GM21786 (cell line): Measurements from ENCODE around the gene ALCAM.

Experiments used
- ATAC-seq: cut with Tn5 transposase; IDR thresholded peaks from one replicate; pipeline ENCODE4 v1.9.1; 2021; ENCODE audit not compliant: unreplicated experiment

Gene ALCAM

DNA sequence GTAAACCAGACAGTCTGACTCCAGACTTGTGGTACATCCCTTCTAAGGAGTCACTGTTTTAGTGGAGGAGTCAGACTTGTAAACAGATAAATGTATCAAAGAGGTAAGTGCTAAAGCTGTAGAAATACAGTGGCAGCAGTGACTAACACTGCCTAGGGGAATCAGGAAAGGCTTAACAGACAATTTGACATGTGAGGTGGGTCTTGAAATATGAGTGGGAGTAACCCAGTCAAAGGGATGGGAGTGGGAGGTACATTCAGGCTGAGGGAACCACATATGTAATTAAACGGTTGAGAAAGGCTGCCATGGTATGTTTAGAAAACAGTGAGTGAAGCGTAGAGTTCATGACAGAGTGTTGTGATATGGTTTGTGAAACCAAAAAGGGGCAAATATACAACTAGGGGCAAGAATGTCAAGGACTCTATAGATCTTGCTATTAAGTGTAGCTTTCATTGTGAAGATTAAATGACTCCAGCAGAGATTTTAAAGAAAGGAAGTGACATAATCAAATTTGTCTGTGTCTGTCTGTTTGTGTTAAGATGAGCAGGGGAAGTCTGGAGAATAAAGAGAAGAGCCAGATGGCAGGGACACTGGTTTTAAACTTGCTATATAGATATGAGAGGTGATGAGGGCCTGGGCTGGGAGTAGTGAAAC lies 11.2 kb upstream of the ALCAM start:
- ATAC-seq: no peak

DNA sequence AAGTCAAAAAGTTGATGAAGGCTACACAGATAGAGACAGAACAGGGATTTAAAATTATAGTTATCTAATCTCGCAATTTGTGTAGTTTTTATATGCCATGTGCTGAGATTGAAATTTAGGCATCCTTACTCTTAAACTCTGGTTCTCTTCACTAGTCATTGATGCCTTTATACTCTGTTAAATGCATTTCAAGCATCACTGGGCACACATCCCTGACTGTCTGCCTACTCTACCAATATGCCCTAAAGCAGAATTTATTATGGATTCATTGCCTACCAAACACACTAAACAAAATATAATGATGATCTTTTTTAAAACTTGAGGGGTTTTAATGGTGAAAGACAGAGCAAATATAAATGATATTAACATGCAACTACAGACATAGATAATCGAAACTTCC lies 10.3 kb upstream of the ALCAM start:
- ATAC-seq: no peak

DNA sequence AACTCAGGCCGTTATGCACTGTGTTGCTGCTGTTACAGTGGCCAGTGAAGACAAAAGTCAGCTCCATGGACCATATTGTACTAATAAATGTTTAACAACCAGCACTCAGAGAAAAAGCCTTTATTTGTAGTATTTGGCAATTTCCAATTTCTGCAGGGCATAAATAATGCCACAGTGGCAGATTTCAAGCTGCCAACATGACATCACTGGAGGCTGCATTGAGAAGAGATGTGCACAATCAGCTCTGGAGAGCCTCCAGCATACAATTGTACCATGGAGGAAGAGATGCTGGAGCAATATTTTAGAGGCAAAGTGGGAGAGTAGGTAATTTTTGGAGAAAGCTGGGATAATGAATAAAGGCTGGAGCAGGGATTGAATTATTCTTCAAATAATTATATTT lies 9.7 kb upstream of the ALCAM start:
- ATAC-seq: no peak

DNA sequence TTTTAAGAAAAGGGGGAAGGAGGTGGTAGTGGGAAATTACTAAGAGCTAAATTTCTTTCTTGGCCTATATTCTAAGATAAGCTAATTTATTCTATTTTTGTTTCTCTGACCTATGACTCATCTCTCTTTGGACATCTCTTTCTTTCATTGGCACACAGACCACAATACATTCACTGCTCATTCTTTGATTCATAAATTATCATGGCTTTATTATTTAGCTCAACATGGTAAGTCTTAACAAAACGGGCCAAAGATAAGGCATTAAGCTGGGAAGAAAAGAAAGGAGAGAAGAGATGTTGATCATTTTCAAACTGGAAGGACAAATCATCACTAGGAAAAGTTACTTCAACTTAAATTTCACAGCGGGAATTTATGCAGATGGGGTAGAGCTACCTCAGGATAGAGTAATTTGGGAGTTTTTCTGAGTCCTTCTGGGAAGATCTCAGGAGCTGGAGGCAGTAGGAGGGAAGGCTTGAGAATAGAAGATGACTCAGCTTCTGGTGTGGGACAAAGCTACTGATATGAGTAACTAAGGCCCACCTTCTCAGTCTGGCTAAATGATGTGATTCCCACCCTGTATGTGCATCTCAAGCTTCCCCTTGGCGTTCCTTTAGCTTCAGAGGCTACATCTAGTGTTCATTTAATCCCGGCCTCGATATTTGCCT lies 7.5 kb upstream of the ALCAM start:
- no peak for ATAC-seq

DNA sequence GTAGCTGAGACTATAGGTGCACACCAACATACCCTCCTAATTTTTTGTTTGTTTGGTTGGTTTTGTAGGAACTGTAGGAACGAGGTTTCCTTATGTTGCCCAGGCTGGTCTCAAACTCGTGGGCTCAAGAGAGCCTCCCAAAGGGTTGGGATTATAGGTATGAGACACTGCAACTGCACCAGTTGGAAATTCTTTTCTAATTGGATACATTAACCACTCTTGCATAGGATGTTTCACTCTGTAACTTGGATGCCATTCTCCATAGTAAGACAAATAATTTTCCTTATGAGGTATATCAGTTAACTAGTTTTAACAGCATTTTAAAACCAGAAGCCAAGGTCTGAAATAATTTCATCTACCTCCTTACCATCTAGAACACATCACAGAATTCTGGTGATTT lies 6.7 kb upstream of the ALCAM start:
- no peak for ATAC-seq

DNA sequence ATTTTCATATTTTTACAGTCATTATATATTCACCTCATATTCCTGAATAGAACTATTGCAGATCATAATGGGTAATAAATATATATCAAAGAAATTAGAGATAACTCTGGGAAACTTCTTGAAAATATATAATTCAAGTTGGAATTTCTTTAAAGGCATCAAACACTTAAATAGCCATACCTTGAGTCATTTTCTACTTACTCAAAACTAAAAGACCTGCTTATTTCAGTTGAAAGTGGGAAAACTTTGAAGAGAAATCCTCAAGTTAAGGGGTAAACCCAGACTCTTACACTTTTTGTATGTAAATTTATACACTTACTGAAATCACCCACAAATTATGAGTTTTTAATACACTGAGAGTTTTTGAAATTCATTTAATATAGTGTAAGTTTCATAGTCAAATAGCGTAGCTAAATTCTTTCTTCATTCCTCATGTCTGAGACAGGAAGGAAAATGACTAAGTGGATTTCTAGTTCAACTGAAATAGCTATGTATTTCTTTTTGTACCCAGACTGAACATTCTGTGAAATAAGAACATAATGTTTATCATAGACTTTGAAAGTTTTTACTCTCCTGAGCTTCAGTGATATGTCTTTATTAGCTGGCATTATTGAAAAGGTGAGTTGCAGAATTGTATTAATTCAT lies 4.6 kb upstream of the ALCAM start:
- no peak for ATAC-seq

DNA sequence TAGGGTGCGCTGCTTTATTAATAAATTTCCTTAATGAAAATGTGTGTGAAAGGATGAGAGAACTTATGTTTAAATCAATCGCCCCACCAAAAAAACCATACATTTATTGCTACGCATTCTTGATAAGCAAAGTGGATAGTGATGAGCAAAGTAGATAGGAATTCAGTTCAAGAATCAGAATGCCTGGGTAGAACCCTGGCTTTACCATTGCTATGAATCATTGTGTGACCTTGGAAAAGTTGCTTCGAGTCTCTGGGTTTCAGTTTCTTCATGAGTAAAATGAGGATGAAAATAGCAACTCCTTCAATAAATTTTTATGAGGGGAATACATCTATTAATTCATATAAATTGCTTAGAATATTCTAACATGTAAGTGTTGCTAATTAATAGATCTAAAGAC lies 2.6 kb upstream of the ALCAM start:
- ATAC-seq: no peak

DNA sequence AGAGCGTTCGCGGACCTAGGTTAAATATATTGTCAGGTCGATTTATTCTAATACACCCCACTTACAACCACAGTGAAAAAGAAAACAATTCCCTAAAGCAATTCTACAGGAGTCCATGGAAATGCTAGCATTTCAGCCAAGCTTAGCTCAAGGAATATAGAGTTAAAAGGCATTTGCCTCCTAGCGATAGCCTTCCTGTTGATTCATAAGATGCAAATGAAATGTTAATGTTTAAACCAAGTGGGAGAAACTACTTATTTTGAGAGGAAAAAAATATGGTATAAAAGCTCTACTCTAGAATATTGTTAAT lies 1.7 kb upstream of the ALCAM start:
- no peak for ATAC-seq

DNA sequence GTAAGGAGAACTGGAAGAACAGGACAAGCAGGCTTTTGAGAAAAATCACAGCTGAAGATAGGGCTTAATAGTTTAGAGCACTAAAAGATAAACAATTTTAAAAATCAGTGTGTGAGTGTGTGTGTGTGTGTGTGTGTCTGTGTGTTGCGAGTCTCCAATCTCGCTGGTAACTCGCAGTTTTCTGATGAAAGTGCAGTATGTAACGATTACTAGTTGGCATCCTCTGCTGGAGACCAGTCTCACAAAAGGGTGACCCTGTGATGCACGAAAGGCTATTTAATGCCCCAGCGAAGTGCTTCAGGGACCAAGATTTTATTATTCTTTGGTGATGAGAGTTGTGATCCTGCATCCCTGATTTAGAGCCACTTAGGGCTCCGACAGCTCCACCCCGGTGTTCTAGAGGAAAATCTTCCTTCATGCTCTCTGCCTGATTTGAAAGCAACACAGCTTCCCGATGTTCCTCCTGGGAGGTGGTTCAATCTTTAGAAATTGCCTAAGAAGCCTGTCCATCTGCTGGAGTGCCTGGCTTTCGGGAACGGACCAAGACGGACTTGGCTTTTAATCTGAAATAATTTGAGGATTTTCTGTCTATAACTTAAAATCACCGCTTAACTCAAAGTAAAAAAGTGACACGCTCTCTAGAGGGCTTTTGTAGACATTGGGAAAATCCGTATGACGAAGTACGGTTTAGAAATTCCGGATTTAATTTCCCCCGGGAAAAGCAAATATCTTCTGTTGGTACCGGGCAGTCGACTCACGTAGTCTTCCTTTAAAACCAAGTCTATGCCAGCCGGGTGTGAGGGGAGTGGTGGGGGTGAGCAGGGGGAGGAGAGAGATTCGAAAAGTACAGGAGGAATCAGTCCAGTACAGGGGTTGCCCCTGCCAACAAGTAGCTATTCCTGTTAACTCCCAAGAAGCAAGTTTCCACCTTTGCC lies 1.1 kb upstream of the ALCAM start:
- no peak for ATAC-seq

DNA sequence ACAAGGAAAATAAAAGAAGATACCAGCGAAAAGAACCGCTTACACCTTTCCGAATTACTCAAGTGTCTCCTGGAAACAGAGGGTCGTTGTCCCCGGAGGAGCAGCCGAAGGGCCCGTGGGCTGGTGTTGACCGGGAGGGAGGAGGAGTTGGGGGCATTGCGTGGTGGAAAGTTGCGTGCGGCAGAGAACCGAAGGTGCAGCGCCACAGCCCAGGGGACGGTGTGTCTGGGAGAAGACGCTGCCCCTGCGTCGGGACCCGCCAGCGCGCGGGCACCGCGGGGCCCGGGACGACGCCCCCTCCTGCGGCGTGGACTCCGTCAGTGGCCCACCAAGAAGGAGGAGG lies 325 bp downstream of the ALCAM start:
- no peak for ATAC-seq

DNA sequence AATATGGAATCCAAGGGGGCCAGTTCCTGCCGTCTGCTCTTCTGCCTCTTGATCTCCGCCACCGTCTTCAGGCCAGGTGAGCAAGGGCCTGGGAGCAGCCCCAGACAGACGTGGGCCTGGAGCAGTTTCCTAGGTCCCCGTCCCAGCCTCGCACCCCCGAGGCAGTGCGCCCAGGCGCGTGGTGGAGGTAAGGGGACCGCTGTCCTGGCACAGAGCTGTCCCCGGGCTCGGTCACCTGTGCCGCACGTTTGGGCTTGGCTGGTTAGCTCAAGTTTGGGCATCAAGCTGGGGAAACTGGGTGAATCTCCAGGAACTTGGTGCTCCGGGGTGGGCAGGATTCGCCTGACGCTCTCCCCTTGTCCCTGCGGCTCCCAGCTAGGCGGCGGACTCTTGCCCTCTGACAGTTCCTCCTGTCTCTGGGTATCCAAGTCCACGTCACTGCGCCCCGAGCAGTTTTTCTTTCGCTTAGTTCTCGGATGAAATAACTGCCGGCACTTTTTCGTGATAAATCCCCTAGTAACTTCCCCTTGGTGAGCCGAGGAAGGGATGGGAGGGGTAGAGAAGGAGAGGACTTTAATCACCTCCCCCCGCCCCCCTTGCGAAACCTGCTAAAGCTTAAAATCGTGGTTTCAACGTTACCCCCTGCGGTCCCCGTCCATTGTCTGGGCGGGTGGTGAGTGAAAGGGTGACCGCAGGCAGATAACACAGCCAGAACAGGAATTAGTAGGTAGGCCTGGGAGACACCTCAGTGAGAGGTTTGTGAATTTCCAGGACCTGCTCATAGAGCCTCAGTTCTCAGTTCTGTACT lies 901 bp downstream of the ALCAM start:
- ATAC-seq: peak; percentile 24

DNA sequence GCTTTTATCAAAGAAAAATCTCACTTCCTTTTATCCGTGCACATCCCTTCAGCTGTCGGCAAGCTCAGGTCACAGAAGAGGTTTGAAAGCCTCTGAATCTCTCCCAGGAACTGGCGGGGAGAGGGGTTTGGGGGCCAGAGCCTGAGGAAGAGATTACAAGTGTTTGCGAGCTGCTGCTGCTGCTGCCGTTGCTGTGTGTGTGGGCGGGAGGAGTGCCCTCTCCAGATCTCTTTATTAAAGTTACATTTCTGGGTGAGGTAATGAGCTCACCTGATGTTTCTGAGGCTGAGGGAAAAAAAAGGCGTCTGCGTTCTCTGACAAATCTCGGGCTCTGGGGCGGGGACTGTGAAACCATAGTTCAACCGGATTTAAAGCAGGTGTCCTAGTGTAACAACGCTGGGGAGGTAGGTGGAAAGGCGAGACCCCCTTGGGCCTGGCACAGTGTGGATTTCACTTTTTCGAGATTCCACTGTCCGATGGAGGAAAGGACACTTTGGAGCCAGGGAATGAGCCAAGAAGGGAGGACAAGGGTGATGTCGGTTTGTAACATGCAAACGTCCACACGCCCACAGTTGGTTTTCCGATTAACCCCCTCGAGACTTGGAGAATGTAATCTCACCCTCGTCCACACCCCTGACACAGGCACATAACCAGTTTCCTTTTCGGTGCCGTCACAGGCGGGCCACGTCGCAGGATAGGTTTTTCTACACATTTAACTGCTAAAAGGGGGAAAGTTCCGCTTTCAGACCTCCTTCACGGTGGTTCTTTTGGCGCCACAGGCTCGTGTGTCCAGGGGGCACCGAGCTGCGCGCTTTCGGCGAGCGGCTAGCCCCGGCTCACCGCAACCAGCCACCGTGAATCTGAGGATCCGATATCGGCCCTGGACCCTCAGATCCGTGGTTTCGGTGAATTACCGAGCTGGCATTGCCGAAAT lies 2.1 kb downstream of the ALCAM start:
- ATAC-seq: peak; percentile 19

DNA sequence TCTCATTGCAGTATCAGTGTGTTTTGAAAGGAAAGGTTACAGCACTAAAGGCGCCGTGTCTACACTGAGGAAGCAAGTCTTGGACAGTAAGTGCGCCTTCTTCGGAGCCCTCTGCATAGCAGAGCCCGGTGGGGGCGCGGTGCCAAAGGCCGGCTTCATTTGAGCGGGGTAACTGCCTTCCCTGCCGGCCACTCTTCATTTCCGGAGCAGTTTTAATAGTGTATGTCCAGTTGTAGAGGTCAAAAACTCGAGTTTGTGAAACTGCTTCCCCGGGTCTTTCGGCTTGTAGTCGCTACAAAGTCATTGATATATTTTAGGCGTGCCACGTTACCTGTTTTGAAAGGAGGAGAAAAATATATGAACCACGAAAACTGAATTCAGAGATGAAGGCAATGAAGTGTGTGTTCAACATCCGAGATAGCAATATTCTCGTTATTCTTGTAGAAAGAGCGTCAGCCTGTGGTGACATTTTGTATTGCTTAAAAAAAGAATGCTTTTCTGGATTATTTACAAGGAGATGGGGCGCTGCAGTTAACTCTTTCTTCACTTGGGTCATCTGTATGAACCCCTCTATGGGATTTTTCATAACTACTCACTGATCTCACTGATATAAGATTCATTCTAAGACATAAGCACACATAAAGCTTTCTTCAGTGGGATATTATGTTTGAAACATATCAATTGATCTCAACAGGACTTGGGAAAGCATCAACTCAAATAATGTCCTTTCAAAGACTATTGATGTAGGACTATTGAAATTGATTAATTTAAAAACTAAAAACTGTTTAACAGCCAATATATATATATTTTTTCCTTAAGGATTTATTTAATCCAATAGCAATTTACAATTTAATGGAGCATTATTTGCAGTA lies 3.0 kb downstream of the ALCAM start:
- peak; percentile 12 for ATAC-seq

DNA sequence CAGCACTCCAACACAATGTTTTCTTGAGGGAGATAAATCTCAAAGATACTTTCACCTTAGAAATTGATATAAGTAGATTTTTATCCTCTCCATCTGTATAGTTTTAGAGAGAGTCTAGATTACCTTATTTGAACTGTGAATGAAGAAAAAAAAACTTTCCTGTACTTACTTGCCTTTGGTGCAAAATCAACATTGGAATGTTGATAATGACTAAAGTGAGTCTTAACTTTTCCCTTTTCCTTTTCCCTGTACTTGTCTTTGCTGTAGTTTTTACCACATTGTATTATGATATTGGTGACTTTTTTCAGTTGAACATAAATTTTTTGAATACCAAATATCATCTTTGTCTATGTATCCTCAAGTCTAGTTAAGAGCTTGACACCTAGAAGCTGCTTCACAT lies 6.7 kb downstream of the ALCAM start:
- no peak for ATAC-seq

DNA sequence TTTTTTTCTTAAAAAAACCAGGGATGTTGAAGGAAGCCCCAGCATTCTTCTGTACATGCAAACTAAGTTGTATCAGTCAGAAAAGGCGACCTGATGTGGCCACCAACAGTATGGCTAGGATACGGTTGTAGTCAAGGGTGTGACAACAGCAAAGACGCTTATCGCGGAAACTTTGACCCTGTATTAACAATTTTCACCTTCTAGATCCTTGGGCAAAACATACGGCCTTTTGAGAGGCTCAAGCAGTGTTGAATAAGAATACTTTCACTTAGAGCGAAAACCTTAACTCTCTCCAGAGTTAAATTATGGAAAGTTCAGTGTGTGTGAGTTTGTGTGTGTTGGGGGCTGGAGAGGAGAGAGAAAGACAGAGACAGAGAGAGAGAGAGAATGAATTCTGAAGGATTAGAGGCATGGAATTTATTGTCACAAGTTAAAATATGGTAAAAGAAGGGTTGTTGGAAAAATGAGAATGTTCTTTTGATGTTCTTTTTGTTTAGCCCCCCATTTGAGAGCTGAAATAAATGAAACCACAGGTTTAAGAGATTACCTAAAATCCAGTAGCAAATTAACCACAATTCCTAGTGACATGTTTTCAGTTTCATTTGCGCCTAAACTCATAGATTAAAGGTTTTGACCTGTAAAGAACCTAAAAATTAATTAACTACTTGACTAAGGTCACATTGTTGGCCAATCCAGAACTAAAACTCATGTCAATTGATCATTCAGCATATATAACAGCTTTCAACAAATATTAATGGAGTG lies 9.2 kb downstream of the ALCAM start:
- peak; percentile 35 for ATAC-seq

DNA sequence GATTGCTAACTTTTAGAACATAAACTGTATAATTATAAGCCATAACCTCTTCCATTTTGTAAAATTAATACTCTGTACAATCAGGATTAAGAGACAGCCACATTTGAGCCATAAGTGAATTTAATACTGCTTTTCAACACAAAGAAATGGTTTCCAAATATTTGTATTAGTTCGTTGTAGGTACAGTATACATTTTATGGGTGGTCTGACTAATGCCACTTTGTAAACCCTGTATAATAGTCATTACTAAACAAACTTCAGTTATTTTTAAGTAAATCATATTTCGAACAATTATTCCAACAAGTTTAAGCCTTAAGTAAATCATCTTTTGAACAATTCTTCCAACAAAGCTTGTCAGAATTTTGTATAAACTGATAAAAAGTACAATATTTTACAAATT lies 11.0 kb downstream of the ALCAM start:
- ATAC-seq: no peak

DNA sequence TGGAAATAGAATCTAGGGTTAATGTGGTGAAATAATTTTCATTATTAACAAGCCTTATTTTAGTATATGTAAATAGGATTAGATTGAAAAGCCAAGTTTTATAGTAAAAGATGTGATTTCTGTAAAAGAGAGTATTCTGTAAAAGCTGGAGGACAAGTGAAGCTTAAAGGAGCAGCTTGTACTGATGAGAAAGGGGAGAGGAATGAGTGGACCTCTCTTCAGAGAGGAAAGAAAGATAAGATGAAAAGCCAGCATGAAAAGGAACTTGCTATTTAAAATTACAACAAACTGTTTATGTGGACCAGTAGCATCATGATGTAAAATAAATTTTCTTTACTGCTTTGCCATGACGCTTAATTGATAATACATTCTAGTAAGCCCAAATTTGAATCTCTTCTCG lies 18.5 kb downstream of the ALCAM start:
- no peak for ATAC-seq

DNA sequence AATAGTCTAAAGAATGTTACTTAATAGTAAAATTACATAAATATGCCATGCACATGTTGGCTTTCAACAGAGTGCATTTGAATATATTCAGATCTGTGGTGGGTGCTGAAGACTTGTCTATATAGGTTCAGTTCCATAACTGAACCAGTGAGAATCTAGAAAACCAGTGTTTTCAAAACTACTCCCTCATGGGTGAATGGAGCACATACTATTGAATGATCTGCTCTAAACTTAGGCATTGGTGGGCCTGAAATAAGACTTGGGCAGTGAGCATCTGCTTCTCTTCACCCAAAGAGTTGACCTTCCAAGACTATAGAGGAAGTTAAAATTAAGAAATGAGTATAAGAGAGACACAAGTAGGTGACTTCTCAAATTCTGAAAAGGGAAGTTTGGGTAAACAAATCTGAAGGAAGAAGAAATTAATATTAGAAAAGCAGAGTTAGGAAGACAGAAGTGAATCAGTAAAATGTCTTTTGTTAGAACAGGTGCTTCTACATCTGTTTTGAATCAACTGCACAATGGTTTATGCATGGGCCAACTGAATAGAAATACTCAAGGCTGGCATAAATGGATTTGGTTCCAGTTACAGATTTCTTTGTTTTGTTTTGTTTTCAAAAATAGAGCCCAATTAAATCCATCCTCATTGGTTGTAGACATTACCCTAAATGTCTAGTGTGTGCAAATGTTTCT lies 19.3 kb downstream of the ALCAM start:
- no peak for ATAC-seq
